Measurements from ENCODE around the gene UBE2K.
"Not testable (repeated sequence)": the region's sequence is repeated elsewhere in the genome, so short reads cannot be mapped to it uniquely, and the experiment has no call there.

Gene UBE2K

GRCh38 chr4:39697740-39698423 is at the start of gene UBE2K:
Gene UBE2K (plus strand): TSS chr4:39698136. CDS start chr4:39698328, 192 bp downstream.
- peak; percentile 71 to 97 (median 80) for DNase-seq
- intact Hi-C loops (cut with DNase I): loop anchor here (1.0 to 5.0 kb wide), 4 partner anchors 59 to 359 kb away; partner anchors contain the start of genes N4BP2, SMIM14 and UGDH

- intact Hi-C loops (cut with DNase I): no loop called here
- no peak for DNase-seq
Measured at GRCh38 chr4:39648213-39648612, 49.7 kb upstream of the UBE2K start.

- intact Hi-C loops (cut with DNase I): no loop called here
- no peak for DNase-seq
Measured at GRCh38 chr4:39648827-39649558, 48.9 kb upstream of the UBE2K start.

GRCh38 chr4:39649639-39650265 is 48.2 kb upstream of the UBE2K start:
- DNase-seq: no peak
- intact Hi-C loops (cut with DNase I): no loop called here

- intact Hi-C loops (cut with DNase I); DNase-seq: not testable (repeated sequence)
Measured at GRCh38 chr4:39651586-39651985, 46.4 kb upstream of the UBE2K start.

- intact Hi-C loops (cut with DNase I): no loop called here
- DNase-seq: no peak
Measured at GRCh38 chr4:39655211-39655610, 42.7 kb upstream of the UBE2K start.

- no peak for DNase-seq
- intact Hi-C loops (cut with DNase I): no loop called here
Measured at GRCh38 chr4:39655876-39656275, 42.1 kb upstream of the UBE2K start.

GRCh38 chr4:39656638-39657037 is 41.3 kb upstream of the UBE2K start:
- intact Hi-C loops (cut with DNase I); DNase-seq: not testable (repeated sequence)

GRCh38 chr4:39657465-39657864 is 40.5 kb upstream of the UBE2K start:
- no peak for DNase-seq
- intact Hi-C loops (cut with DNase I): no loop called here

- intact Hi-C loops (cut with DNase I): no loop called here
Measured at GRCh38 chr4:39658756-39659155, 39.2 kb upstream of the UBE2K start.

GRCh38 chr4:39660045-39660444 is 37.9 kb upstream of the UBE2K start:
- intact Hi-C loops (cut with DNase I): no loop called here
- no peak for DNase-seq

More at GRCh38 chr4:39658756-39659155, 39.2 kb upstream of the UBE2K start:
- DNase-seq: no peak

- no peak for DNase-seq
- intact Hi-C loops (cut with DNase I): no loop called here
Measured at GRCh38 chr4:39660757-39661156, 37.2 kb upstream of the UBE2K start.

- intact Hi-C loops (cut with DNase I): no loop called here
- DNase-seq: no peak
Measured at GRCh38 chr4:39662683-39663082, 35.3 kb upstream of the UBE2K start.

GRCh38 chr4:39664828-39665731 is 32.9 kb upstream of the UBE2K start:
- intact Hi-C loops (cut with DNase I): no loop called here
- no peak for DNase-seq

- intact Hi-C loops (cut with DNase I): no loop called here
- DNase-seq: no peak
Measured at GRCh38 chr4:39667706-39668105, 30.2 kb upstream of the UBE2K start.

GRCh38 chr4:39668887-39669286 is 29.0 kb upstream of the UBE2K start:
- no peak for DNase-seq
- intact Hi-C loops (cut with DNase I): no loop called here

GRCh38 chr4:39670296-39670695 is 27.6 kb upstream of the UBE2K start:
- intact Hi-C loops (cut with DNase I); DNase-seq: not testable (repeated sequence)

- DNase-seq; intact Hi-C loops (cut with DNase I): not testable (repeated sequence)
Measured at GRCh38 chr4:39675681-39676080, 22.3 kb upstream of the UBE2K start.

- DNase-seq; intact Hi-C loops (cut with DNase I): not testable (repeated sequence)
Measured at GRCh38 chr4:39681003-39681402, 16.9 kb upstream of the UBE2K start.

GRCh38 chr4:39682138-39682537 is 15.8 kb upstream of the UBE2K start:
- no peak for DNase-seq
- intact Hi-C loops (cut with DNase I): no loop called here

Data from posterior cingulate gyrus (tissue), 11 donors.